Measurements from ENCODE around the gene PCLO.

GRCh38 chr7:83204715-83205114, 42.0 kb upstream of the PCLO start:
- no peak for TF ChIP-seq CTCF (conservative IDR thresholded peaks at IDR 0.05; ENCODE audit: low read depth, low read length)
- TF ChIP-seq EZH2phosphoT487 (IDR thresholded peaks at IDR 0.05; ENCODE audit: borderline replicate concordance, low read length): no peak
- TF ChIP-seq EZH2 (IDR thresholded peaks at IDR 0.05; ENCODE audit: low read length, unreplicated experiment): no peak
